Large intestine (tissue), 3 donors: ENCODE measurements around the gene AMBRA1. TPM values are rescaled to one million over a fixed set of nuclear protein-coding genes. Genes with fewer than 3 reads are reported as not detected.

Source experiments
- DNase-seq, 2 donors: peaks; one replicate each; pipeline versions ENCODE4 v3.0.0 to v3.0.0-alpha.2; 2013
- H3K27ac ChIP-seq: one replicate; pipeline ENCODE4 v1.5.1; 2013; ENCODE audit warnings: low read length
- H3K27me3 ChIP-seq: 2 replicates; pipeline ENCODE4 v1.6.1; 2013; ENCODE audit warnings: low read length; ENCODE audit not compliant: control insufficient read depth, insufficient read depth
- H3K36me3 ChIP-seq: 2 replicates; pipeline ENCODE4 v1.6.1; 2013; ENCODE audit warnings: low read length; ENCODE audit not compliant: control insufficient read depth, insufficient read depth
- H3K4me1 ChIP-seq: one replicate; pipeline ENCODE4 v1.6.1; 2013; ENCODE audit warnings: low read length; ENCODE audit not compliant: control insufficient read depth, insufficient read depth
- H3K4me3 ChIP-seq: one replicate; pipeline ENCODE4 v1.5.1; 2013; ENCODE audit warnings: low read length
- H3K9me3 ChIP-seq: one replicate; pipeline ENCODE4 v1.6.1; 2013; ENCODE audit warnings: mild to moderate bottlenecking, low read depth, low read length, moderate library complexity; ENCODE audit not compliant: control insufficient read depth
- WGBS: methylation state at CpG from one replicate; pipeline ENCODE4 v1.1.5; 2013; ENCODE audit warnings: low lambda C conversion rate; ENCODE audit not compliant: insufficient coverage; 5-methylcytosine and 5-hydroxymethylcytosine counted together
- polyA plus RNA-seq: library from polyadenylated mRNA; unstranded; fragments of 120-200 nt; gene quantifications from one replicate; pipeline ENCODE4 v1.2.1, GENCODE V29; 2013

AMBRA1 gene
- polyA plus RNA-seq, 1 donor = 20.2 TPM

- H3K4me1 ChIP-seq = no peaks in the 10 kb centered on the region
- H3K27ac ChIP-seq = no peak overlapping the region
- peaks cover 6% of the 10 kb centered on the region for H3K36me3 ChIP-seq
- no CpG with 5 or more reads among the region's 5 CpGs for WGBS
- no peaks in the 10 kb centered on the region for H3K27me3 ChIP-seq
- no peak for DNase-seq
- no peaks in the 10 kb centered on the region for H3K9me3 ChIP-seq
- no peak overlapping the region for H3K4me3 ChIP-seq
Measured at GRCh38 chr11:46534711-46535110, 59.1 kb downstream of the AMBRA1 start.

- H3K36me3 ChIP-seq = peaks cover 2% of the 10 kb centered on the region
- H3K4me1 ChIP-seq = no peaks in the 10 kb centered on the region
- no peaks in the 10 kb centered on the region for H3K9me3 ChIP-seq
- no peak overlapping the region for H3K27ac ChIP-seq
- DNase-seq = no peak
- no peaks in the 10 kb centered on the region for H3K27me3 ChIP-seq
- H3K4me3 ChIP-seq = no peak overlapping the region
- WGBS = 97% methylated on average over 7 of the region's 9 CpGs
Measured at GRCh38 chr11:46533396-46534100, 60.3 kb downstream of the AMBRA1 start.

- Histone ChIP-seq H3K27ac (no peak overlapping the region), H3K9me3 (no peaks in the 10 kb centered on the region), H3K4me3 (no peak overlapping the region), H3K27me3 (no peaks in the 10 kb centered on the region), H3K36me3 (no peaks in the 10 kb centered on the region), H3K4me1 (no peaks in the 10 kb centered on the region)
- WGBS = no CpG with 5 or more reads among the region's 6 CpGs
- no peak for DNase-seq
Measured at GRCh38 chr11:46529928-46530574, 63.8 kb downstream of the AMBRA1 start.

- no peaks in the 10 kb centered on the region for H3K27me3 ChIP-seq
- H3K4me3 ChIP-seq = no peak overlapping the region
- no peaks in the 10 kb centered on the region for H3K4me1 ChIP-seq
- H3K36me3 ChIP-seq = no peaks in the 10 kb centered on the region
- DNase-seq = peak; percentile 28 to 49
- no CpG with 5 or more reads among the region's 4 CpGs for WGBS
- H3K27ac ChIP-seq = no peak overlapping the region
- H3K9me3 ChIP-seq = no peaks in the 10 kb centered on the region
Measured at GRCh38 chr11:46529095-46529905, 64.5 kb downstream of the AMBRA1 start.

GRCh38 chr11:46528445-46529094, 65.3 kb downstream of the AMBRA1 start:
- 89% methylated on average over 4 of the region's 8 CpGs for WGBS
- DNase-seq = no peak
- Histone ChIP-seq H3K4me3 (no peak overlapping the region), H3K4me1 (peaks cover 6% of the 10 kb centered on the region), H3K36me3 (no peaks in the 10 kb centered on the region), H3K9me3 (no peaks in the 10 kb centered on the region), H3K27ac (no peak overlapping the region), H3K27me3 (no peaks in the 10 kb centered on the region)

- no peak for DNase-seq
- H3K9me3 ChIP-seq = no peaks in the 10 kb centered on the region
- H3K4me3 ChIP-seq = no peak overlapping the region
- no CpG with 5 or more reads among the region's 1 CpG for WGBS
- H3K4me1 ChIP-seq = peaks cover 16% of the 10 kb centered on the region
- H3K36me3 ChIP-seq = no peaks in the 10 kb centered on the region
- H3K27me3 ChIP-seq = no peaks in the 10 kb centered on the region
- no peak overlapping the region for H3K27ac ChIP-seq
Measured at GRCh38 chr11:46527591-46528130, 66.2 kb downstream of the AMBRA1 start.

- H3K36me3 ChIP-seq = no peaks in the 10 kb centered on the region
- no peaks in the 10 kb centered on the region for H3K9me3 ChIP-seq
- H3K4me1 ChIP-seq = peaks cover 21% of the 10 kb centered on the region
- H3K27me3 ChIP-seq = no peaks in the 10 kb centered on the region
- peak overlapping the region; percentile 2 for H3K27ac ChIP-seq
- peak in 1 of 2 donors; percentile 35 for DNase-seq
- WGBS = 80% methylated on average over 1 of the region's 2 CpGs
- no peak overlapping the region for H3K4me3 ChIP-seq
Measured at GRCh38 chr11:46526216-46527215, 67.3 kb downstream of the AMBRA1 start.

- no peak overlapping the region for H3K27ac ChIP-seq
- H3K4me3 ChIP-seq = no peak overlapping the region
- H3K9me3 ChIP-seq = no peaks in the 10 kb centered on the region
- H3K4me1 ChIP-seq = peaks cover 23% of the 10 kb centered on the region
- DNase-seq = no peak
- no peaks in the 10 kb centered on the region for H3K36me3 ChIP-seq
- no peaks in the 10 kb centered on the region for H3K27me3 ChIP-seq
Measured at GRCh38 chr11:46524201-46524770, 69.5 kb downstream of the AMBRA1 start.

GRCh38 chr11:46523290-46523689, 70.5 kb downstream of the AMBRA1 start:
- H3K4me3 ChIP-seq = no peak overlapping the region
- no peaks in the 10 kb centered on the region for H3K36me3 ChIP-seq
- DNase-seq = no peak
- H3K9me3 ChIP-seq = no peaks in the 10 kb centered on the region
- H3K27ac ChIP-seq = peak overlapping the region; percentile 63
- H3K27me3 ChIP-seq = no peaks in the 10 kb centered on the region
- no CpG with 5 or more reads among the region's 6 CpGs for WGBS
- peaks cover 23% of the 10 kb centered on the region for H3K4me1 ChIP-seq
